GM23248 (cell line): Measurements from ENCODE around the gene TIPRL. TPM values are rescaled to one million over a fixed set of nuclear protein-coding genes. Genes with fewer than 3 reads are reported as not detected.
"Not testable (repeated sequence)": the region's sequence is repeated elsewhere in the genome, so short reads cannot be mapped to it uniquely, and the experiment has no call there.

Source experiments
- DNase-seq: peaks from one replicate; pipeline ENCODE4 v3.0.0-alpha.2; 2015
- H2AFZ ChIP-seq: fragments of 200-600 bp; sonication (generic); 2 replicates; pipeline ENCODE4 v1.6.1; 2016; ENCODE audit warnings: antibody characterized with exemption
- H3F3A ChIP-seq: fragments of 200-600 bp; sonication (generic); 2 replicates; pipeline ENCODE4 v1.6.1; 2016; ENCODE audit warnings: mild to moderate bottlenecking, antibody characterized with exemption, mixed run types; ENCODE audit not compliant: insufficient read depth
- H3K27ac ChIP-seq: fragments of 200-600 bp; sonication (generic); 2 replicates; pipeline ENCODE4 v1.5.1; 2016; ENCODE audit warnings: mild to moderate bottlenecking
- H3K27me3 ChIP-seq: fragments of 200-600 bp; sonication (generic); replicated peaks from 2 replicates; pipeline ENCODE4 v1.6.1; 2016; ENCODE audit warnings: mild to moderate bottlenecking; ENCODE audit not compliant: insufficient read depth
- H3K36me3 ChIP-seq: fragments of 200-600 bp; sonication (generic); 2 replicates; pipeline ENCODE4 v1.6.1; 2016; ENCODE audit warnings: low read depth, mild to moderate bottlenecking
- H3K4me1 ChIP-seq: fragments of 200-600 bp; sonication (generic); 2 replicates; pipeline ENCODE4 v1.6.1; 2016; ENCODE audit warnings: mild to moderate bottlenecking; ENCODE audit not compliant: insufficient read depth
- H3K4me2 ChIP-seq: fragments of 200-600 bp; sonication (generic); one replicate; pipeline ENCODE4 v1.6.1; 2016; ENCODE audit warnings: mild to moderate bottlenecking; ENCODE audit not compliant: unreplicated experiment
- H3K4me3 ChIP-seq: fragments of 200-600 bp; sonication (generic); 2 replicates; pipeline ENCODE4 v1.5.1; 2016; ENCODE audit warnings: mild to moderate bottlenecking
- H3K79me2 ChIP-seq: fragments of 200-600 bp; sonication (generic); 2 replicates; pipeline ENCODE4 v1.6.1; 2016; ENCODE audit warnings: mild to moderate bottlenecking; ENCODE audit not compliant: insufficient read depth
- H3K9ac ChIP-seq: fragments of 200-600 bp; sonication (generic); 2 replicates; pipeline ENCODE4 v1.6.1; 2016; ENCODE audit warnings: mild to moderate bottlenecking
- H3K9me2 ChIP-seq: fragments of 200-600 bp; sonication (generic); 2 replicates; pipeline ENCODE4 v1.6.1; 2016; ENCODE audit warnings: mixed run types, mild to moderate bottlenecking, moderate library complexity; ENCODE audit not compliant: insufficient read depth
- H3K9me3 ChIP-seq: fragments of 200-600 bp; sonication (generic); one replicate; pipeline ENCODE4 v1.6.1; 2017; ENCODE audit warnings: low read depth
- H4K20me1 ChIP-seq: fragments of 200-600 bp; sonication (generic); 2 replicates; pipeline ENCODE4 v1.6.0; 2016; ENCODE audit not compliant: insufficient read depth
- EZH2 ChIP-seq: fragments of 200-600 bp; sonication (generic); IDR thresholded peaks from 2 replicates; pipeline ENCODE4 v1.6.1; 2018; ENCODE audit warnings: antibody characterized with exemption, mild to moderate bottlenecking; ENCODE audit not compliant: insufficient read depth, poor library complexity, severe bottlenecking
- EZH2phosphoT487 ChIP-seq: fragments of 200-600 bp; sonication (generic); IDR thresholded peaks from 2 replicates; pipeline ENCODE4 v1.6.1; 2018; ENCODE audit warnings: antibody characterized with exemption, moderate library complexity, mild to moderate bottlenecking, low read depth; ENCODE audit not compliant: insufficient read depth
- WGBS, 2 experiments: methylation state at CpG; one replicate each; pipeline ENCODE4 v1.1.6; 2015 to 2017; ENCODE audit warnings: low lambda C conversion rate in 2 of 2, low coverage in 1 of 2; ENCODE audit errors: missing lambda C conversion rate in 2 of 2; 5-methylcytosine and 5-hydroxymethylcytosine counted together
- in situ Hi-C: fragments of 300-500 bp; cut with MboI; formaldehyde crosslinking; loops from 2 replicates; pipeline ENCODE4 v1.15.0; 2020
- polyA plus RNA-seq: library from polyadenylated mRNA; unstranded; fragments of >200 nt; fragmentation: Nextera tagmentation; extraction: Ambion mirVana; gene quantifications from 2 replicates; pipeline ENCODE4 v1.2.1, GENCODE V29; 2016
- total RNA-seq: library from RNA; depleted of rRNA; stranded (reverse); fragments of >200 nt; shearing (Covaris generic); gene quantifications from 2 replicates; pipeline ENCODE4 v1.2.3, GENCODE V29; 2014

TIPRL gene
- total and polyA plus RNA-seq, 2 experiments from 2014 or later: 36.6 to 62.9 TPM

DNA sequence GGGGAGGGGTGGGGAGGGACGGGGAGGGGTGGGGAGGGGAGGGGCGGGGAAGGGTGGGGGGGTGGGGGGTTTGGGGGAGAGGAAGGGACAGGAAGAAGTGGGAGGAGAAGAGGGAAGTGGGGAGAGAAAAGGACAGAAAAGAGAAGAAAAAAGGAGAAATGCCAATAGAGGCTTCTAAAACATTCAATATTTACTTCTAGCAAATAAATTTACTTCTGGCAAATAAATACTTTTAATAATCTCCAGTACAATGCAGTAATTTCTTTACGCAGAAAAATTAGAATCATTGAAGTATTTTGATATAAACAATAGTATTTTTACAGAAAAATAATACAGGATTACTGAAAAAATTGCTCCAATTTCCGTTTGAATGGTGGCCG, 32.6 kb upstream of the TIPRL start:
- H3K9me3 ChIP-seq: no peaks in the 10 kb centered on the region
- H4K20me1 ChIP-seq: no peaks in the 10 kb centered on the region
- no peak overlapping the region for H3K4me2 ChIP-seq
- H3K4me1 ChIP-seq: no peaks in the 10 kb centered on the region
- WGBS, 2 experiments: 53 to 79% methylated on average over 3 to 5 of the region's 5 CpGs
- H3K27ac ChIP-seq: no peak overlapping the region
- no peaks in the 10 kb centered on the region for H3K79me2 ChIP-seq
- H3K4me3 ChIP-seq: no peak overlapping the region
- in situ Hi-C loops: no loop called here
- no peak overlapping the region for H2AFZ ChIP-seq
- H3F3A ChIP-seq: no peaks in the 10 kb centered on the region
- no peak overlapping the region for H3K9ac ChIP-seq
- H3K9me2 ChIP-seq: no peaks in the 10 kb centered on the region
- H3K27me3 ChIP-seq: no peaks in the 10 kb centered on the region
- H3K36me3 ChIP-seq: no peaks in the 10 kb centered on the region
- TF ChIP-seq EZH2phosphoT487 (no peak), EZH2 (no peak)
- no peak for DNase-seq

DNA sequence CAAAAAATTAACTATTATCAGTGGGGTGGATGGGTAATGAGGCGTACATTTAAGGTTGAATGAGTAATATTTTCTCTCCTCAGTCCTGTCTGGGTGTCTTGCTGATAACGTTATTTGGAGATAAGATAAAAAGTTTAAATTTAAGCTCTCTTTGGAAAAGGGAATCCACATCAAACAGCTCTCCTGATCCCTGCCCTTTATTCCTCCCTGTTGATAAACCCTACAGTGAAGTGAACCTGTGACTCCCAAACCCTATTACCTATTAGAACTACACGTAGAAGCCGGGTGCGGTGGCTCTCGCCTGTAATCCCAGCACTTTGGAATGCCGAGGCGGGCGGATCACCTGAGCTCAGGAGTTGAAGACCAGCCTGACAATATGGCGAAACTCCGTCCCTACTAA, 32.1 kb upstream of the TIPRL start:
- Histone ChIP-seq H3K27me3 (no peaks in the 10 kb centered on the region), H3K27ac (no peak overlapping the region), H3F3A (no peaks in the 10 kb centered on the region), H3K4me2 (no peak overlapping the region), H3K4me3 (no peak overlapping the region), H3K9ac (no peak overlapping the region), H3K79me2 (no peaks in the 10 kb centered on the region), H3K9me2 (no peaks in the 10 kb centered on the region), H3K9me3 (no peaks in the 10 kb centered on the region), H3K36me3 (no peaks in the 10 kb centered on the region), H4K20me1 (no peaks in the 10 kb centered on the region), H3K4me1 (no peaks in the 10 kb centered on the region), H2AFZ (no peak overlapping the region)
- WGBS, 2 experiments: 89 to 91% methylated on average over 11 of the region's 11 CpGs
- TF ChIP-seq EZH2: no peak
- TF ChIP-seq EZH2phosphoT487: no peak
- no peak for DNase-seq
- in situ Hi-C loops: no loop called here

DNA sequence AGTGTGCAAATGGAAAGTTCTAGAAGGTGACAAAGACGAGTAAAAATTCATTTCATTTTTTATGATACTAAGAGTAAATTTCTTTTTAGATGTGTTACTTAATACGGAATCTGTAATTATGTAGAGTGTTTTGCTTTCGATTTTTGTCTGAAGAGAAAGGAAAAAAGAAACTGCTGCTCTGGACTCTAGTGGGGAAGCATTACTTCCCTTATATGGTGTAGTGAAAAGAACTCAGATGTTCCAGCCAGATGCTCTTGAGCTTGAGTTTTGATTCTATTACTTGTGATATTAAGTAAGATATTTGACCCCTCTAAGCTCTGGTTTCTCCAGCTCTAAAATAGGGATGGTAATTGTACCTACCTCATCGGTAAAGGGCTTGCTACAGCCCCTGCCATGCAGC, 29.8 kb upstream of the TIPRL start:
- Histone ChIP-seq H4K20me1 (no peaks in the 10 kb centered on the region), H3F3A (no peaks in the 10 kb centered on the region), H3K36me3 (no peaks in the 10 kb centered on the region), H3K9me3 (no peaks in the 10 kb centered on the region), H3K9ac (no peak overlapping the region), H3K27me3 (no peaks in the 10 kb centered on the region), H3K4me3 (no peak overlapping the region), H2AFZ (no peak overlapping the region; the same call in 1 of the 2 replicates), H3K79me2 (no peaks in the 10 kb centered on the region), H3K4me1 (no peaks in the 10 kb centered on the region), H3K4me2 (no peak overlapping the region), H3K9me2 (no peaks in the 10 kb centered on the region), H3K27ac (no peak overlapping the region)
- no peak for DNase-seq
- WGBS, 2 experiments: 52 to 59% methylated on average over 4 of the region's 4 CpGs
- in situ Hi-C loops: no loop called here
- TF ChIP-seq EZH2 (no peak), EZH2phosphoT487 (no peak)

DNA sequence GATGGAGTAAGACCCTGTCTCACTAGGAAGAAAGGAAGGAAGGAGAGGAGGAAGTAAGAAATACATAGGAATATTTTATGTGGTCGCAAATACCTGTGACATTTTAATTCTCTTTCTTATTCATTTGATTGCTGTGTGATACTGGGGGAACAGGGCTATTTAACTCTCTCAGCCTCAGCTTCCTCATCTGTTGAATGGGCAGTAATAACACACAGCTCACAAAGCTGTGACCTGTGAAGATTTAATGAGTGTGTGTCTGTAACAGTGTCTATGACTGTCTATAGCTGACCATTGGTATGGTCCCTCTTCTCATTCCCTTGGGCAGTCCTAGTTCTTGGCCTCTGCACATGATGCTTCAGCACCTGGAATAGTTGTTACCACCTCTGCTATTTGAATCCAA, 28.5 kb upstream of the TIPRL start:
- Histone ChIP-seq H3K36me3 (no peaks in the 10 kb centered on the region), H3K27me3 (no peaks in the 10 kb centered on the region), H3K9ac (no peak overlapping the region), H3F3A (no peaks in the 10 kb centered on the region), H3K27ac (no peak overlapping the region), H4K20me1 (no peaks in the 10 kb centered on the region), H3K79me2 (no peaks in the 10 kb centered on the region), H3K9me2 (no peaks in the 10 kb centered on the region), H3K4me1 (no peaks in the 10 kb centered on the region), H3K4me2 (no peak overlapping the region), H3K4me3 (no peak overlapping the region), H3K9me3 (no peaks in the 10 kb centered on the region), H2AFZ (no peak overlapping the region)
- TF ChIP-seq EZH2phosphoT487: no peak
- no peak for TF ChIP-seq EZH2
- WGBS, 2 experiments: 92 to 100% methylated on average over 1 of the region's 1 CpG
- no peak for DNase-seq
- in situ Hi-C loops: no loop called here

DNA sequence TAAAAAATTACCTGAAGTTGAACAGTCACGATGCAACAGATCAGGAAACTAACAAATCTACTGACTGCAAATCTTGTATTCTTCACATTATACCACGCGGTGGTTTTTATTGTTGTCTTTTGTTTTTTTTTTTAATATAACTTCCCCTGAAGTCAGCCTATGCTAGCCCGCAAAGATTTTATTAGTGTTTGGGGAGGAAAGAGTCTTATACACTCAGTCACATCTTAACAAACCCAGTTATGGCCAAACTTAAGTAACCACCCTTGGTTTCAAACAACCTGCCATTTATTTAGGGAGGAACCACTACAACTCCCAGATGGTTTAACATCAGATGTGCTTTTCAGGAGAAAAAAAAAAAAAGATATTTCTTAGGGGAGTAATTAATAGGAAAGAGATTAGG, 26.8 kb upstream of the TIPRL start:
- Histone ChIP-seq H3K9ac (no peak overlapping the region), H3K27ac (no peak overlapping the region), H3K4me1 (no peaks in the 10 kb centered on the region), H3K27me3 (no peaks in the 10 kb centered on the region), H2AFZ (no peak overlapping the region), H3K79me2 (no peaks in the 10 kb centered on the region), H3K4me3 (no peak overlapping the region), H3F3A (no peaks in the 10 kb centered on the region), H3K9me3 (no peaks in the 10 kb centered on the region), H3K9me2 (no peaks in the 10 kb centered on the region), H3K4me2 (no peak overlapping the region), H4K20me1 (no peaks in the 10 kb centered on the region), H3K36me3 (no peaks in the 10 kb centered on the region)
- in situ Hi-C loops: no loop called here
- TF ChIP-seq EZH2phosphoT487 (no peak), EZH2 (no peak)
- DNase-seq: no peak
- 91 to 98% methylated on average over 4 of the region's 4 CpGs for WGBS, 2 experiments

DNA sequence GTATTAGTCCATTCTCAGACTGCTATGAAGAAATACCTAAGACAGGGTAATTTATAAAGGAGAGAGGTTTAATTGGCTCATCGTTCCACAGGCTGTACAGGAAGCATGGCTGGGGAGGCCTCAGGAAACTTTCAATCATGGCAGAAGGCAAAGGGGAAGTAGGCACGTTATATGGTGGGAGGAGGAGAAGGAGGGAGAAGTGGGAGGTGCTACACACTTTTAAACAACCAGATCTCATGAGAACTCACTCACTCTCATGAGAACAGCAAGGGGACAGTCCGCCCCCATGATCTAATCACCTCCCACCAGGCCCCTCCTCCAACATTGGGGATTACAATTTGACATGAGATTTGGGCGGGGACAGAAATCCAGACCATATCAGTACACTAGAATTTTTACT, 24.1 kb upstream of the TIPRL start:
- H3K4me1 ChIP-seq, H3K27ac ChIP-seq, H3K4me2 ChIP-seq, H2AFZ ChIP-seq, H3K9me3 ChIP-seq, in situ Hi-C loops, DNase-seq, H3K4me3 ChIP-seq, H4K20me1 ChIP-seq, H3K79me2 ChIP-seq, H3K27me3 ChIP-seq, H3K36me3 ChIP-seq, H3F3A ChIP-seq, H3K9ac ChIP-seq, H3K9me2 ChIP-seq: not testable (repeated sequence)
- WGBS, 2 experiments: 30 to 37% methylated on average over 4 of the region's 4 CpGs
